ENCODE results near the gene SAMD11.

DNA sequence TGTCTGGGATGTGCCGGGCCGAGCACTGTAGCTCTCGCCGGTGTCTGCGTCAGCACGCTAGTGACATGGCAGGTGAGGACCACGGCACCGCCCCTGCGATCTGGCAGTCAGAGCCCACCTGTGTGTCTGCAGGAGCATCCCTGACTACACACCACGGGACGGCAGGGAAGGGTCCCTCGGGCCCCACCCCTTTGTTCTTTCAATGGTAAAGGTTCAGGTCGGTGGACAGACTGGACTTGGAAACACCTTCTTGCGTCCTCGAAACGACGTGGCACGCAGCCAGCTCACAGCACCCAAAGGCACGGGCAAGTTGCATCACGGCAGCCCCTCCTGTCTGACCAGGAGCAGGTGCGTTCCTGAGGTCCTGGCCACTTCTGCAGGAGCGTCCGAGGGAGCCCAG is 3.7 kb upstream of the SAMD11 start:
- TF ChIP-seq, protein P1, sequence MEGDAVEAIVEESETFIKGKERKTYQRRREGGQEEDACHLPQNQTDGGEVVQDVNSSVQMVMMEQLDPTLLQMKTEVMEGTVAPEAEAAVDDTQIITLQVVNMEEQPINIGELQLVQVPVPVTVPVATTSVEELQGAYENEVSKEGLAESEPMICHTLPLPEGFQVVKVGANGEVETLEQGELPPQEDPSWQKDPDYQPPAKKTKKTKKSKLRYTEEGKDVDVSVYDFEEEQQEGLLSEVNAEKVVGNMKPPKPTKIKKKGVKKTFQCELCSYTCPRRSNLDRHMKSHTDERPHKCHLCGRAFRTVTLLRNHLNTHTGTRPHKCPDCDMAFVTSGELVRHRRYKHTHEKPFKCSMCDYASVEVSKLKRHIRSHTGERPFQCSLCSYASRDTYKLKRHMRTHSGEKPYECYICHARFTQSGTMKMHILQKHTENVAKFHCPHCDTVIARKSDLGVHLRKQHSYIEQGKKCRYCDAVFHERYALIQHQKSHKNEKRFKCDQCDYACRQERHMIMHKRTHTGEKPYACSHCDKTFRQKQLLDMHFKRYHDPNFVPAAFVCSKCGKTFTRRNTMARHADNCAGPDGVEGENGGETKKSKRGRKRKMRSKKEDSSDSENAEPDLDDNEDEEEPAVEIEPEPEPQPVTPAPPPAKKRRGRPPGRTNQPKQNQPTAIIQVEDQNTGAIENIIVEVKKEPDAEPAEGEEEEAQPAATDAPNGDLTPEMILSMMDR (IDR thresholded peaks at IDR 0.05), result no peak
- no peak for TF ChIP-seq POLR2A (IDR thresholded peaks at IDR 0.05)
